Activated CD8-positive, alpha-beta T cell treated with anti-CD3 and anti-CD28 coated beads for 36 hours (primary cell): ENCODE measurements around the gene PERP. TPM values are rescaled to one million over a fixed set of nuclear protein-coding genes. Genes with fewer than 3 reads are reported as not detected.

Experiments
- ATAC-seq: fragments of 200-7000 bp; cut with Tn5 transposase; one replicate; pipeline ENCODE4 v1.10.0; 2021; ENCODE audit warnings: mild to moderate bottlenecking, moderate library complexity
- CTCF ChIA-PET: fragments of 350-600 bp; sonication (Branson Sonifier 250); formaldehyde crosslinking; loops from one replicate; lab custom pipeline; 2021; ENCODE audit warnings: antibody characterized with exemption; lab: Charles Lee
- POLR2A ChIA-PET: fragments of 350-600 bp; sonication (Branson Sonifier 250); formaldehyde crosslinking; loops from one replicate; lab custom pipeline; 2021; ENCODE audit warnings: antibody characterized with exemption; lab: Charles Lee
- DNase-seq: peaks from one replicate; pipeline ENCODE4 v3.0.0-alpha.2; 2020
- H3K27ac Mint-ChIP-seq: one replicate; pipeline ENCODE4 v1.8.0; 2021; ENCODE audit warnings: mild to moderate bottlenecking, mixed read lengths
- H3K27me3 Mint-ChIP-seq: one replicate; pipeline ENCODE4 v1.8.0; 2021; ENCODE audit warnings: mixed read lengths
- H3K36me3 Mint-ChIP-seq: one replicate; pipeline ENCODE4 v1.8.0; 2021; ENCODE audit warnings: low read depth, mixed read lengths
- H3K4me1 Mint-ChIP-seq: one replicate; pipeline ENCODE4 v1.8.0; 2021; ENCODE audit warnings: low read depth, mixed read lengths
- H3K4me3 Mint-ChIP-seq: one replicate; pipeline ENCODE4 v1.8.0; 2021; ENCODE audit warnings: mild to moderate bottlenecking, moderate library complexity, mixed read lengths
- H3K9me3 Mint-ChIP-seq: one replicate; pipeline ENCODE4 v1.8.0; 2021; ENCODE audit warnings: mixed read lengths
- CTCF ChIP-seq: fragments of 200-600 bp; IDR thresholded peaks from one replicate; pipeline ENCODE4 v1.8.0; 2022; ENCODE audit warnings: antibody characterized with exemption, mild to moderate bottlenecking
- intact Hi-C: fragments of 100-400 bp; cut with micrococcal nuclease; formaldehyde crosslinking; loops from one replicate; pipeline ENCODE4 v1.10.0; 2022
- total RNA-seq, 2 experiments: library from RNA; stranded (reverse); gene quantifications; one replicate each; pipeline ENCODE4 v1.2.3, GENCODE V29; 2021

The PERP gene
- total RNA-seq, 2 experiments from 2014 or later = 3.7 to 4.5 TPM

GRCh38 chr6:138093632-138094031 lies 13.6 kb downstream of the PERP start:
- POLR2A ChIA-PET = no interaction called here
- Mint-ChIP-seq H3K27ac (no peak overlapping the region), H3K36me3 (peaks cover 3% of the 10 kb centered on the region), H3K27me3 (peaks cover 14% of the 10 kb centered on the region), H3K9me3 (peaks cover 1% of the 10 kb centered on the region), H3K4me3 (no peak overlapping the region), H3K4me1 (no peaks in the 10 kb centered on the region)
- no peak for ATAC-seq
- CTCF ChIA-PET = no interaction called here
- intact Hi-C loops = no loop called here
- no peak for DNase-seq
- no peak for TF ChIP-seq CTCF

- ChIA-PET POLR2A (no interaction called here), CTCF (no interaction called here)
- Mint-ChIP-seq H3K4me1 (no peaks in the 10 kb centered on the region), H3K27ac (no peak overlapping the region), H3K9me3 (no peaks in the 10 kb centered on the region), H3K27me3 (peaks cover 14% of the 10 kb centered on the region), H3K36me3 (peaks cover 3% of the 10 kb centered on the region), H3K4me3 (no peak overlapping the region)
- ATAC-seq (no peak), DNase-seq (no peak)
- no peak for TF ChIP-seq CTCF
- intact Hi-C loops = no loop called here
Observed at GRCh38 chr6:138092686-138093085, 14.5 kb downstream of the PERP start.

- ChIA-PET POLR2A (no interaction called here), CTCF (interaction anchor here (1.2 to 1.5 kb wide), 2 partner anchors 10 to 11 kb away, joined by 3 to 4 read pairs; no protein-coding TSS in a partner anchor)
- Mint-ChIP-seq H3K27me3 (peaks cover 14% of the 10 kb centered on the region), H3K27ac (no peak overlapping the region), H3K4me3 (no peak overlapping the region), H3K36me3 (no peaks in the 10 kb centered on the region), H3K9me3 (no peaks in the 10 kb centered on the region), H3K4me1 (no peaks in the 10 kb centered on the region)
- ATAC-seq (no peak), DNase-seq (no peak)
- intact Hi-C loops = no loop called here
- TF ChIP-seq CTCF = no peak
Observed at GRCh38 chr6:138089325-138089724, 17.9 kb downstream of the PERP start.

GRCh38 chr6:138088326-138088762 lies 18.9 kb downstream of the PERP start:
- H3K27ac Mint-ChIP-seq = no peak overlapping the region
- no peak for ATAC-seq
- ChIA-PET POLR2A (no interaction called here), CTCF (no interaction called here)
- intact Hi-C loops = no loop called here
- H3K4me1 Mint-ChIP-seq = no peaks in the 10 kb centered on the region
- no peak for TF ChIP-seq CTCF
- peaks cover 14% of the 10 kb centered on the region for H3K27me3 Mint-ChIP-seq
- no peak for DNase-seq
- H3K4me3 Mint-ChIP-seq = no peak overlapping the region
- H3K9me3 Mint-ChIP-seq = no peaks in the 10 kb centered on the region
- no peaks in the 10 kb centered on the region for H3K36me3 Mint-ChIP-seq

- H3K4me1 Mint-ChIP-seq = no peaks in the 10 kb centered on the region
- no peaks in the 10 kb centered on the region for H3K9me3 Mint-ChIP-seq
- CTCF ChIA-PET = interaction anchor here (1.0 to 1.2 kb wide), 2 partner anchors 81 to 87 kb away, joined by 3 to 4 read pairs; no protein-coding TSS in a partner anchor
- H3K4me3 Mint-ChIP-seq = no peak overlapping the region
- H3K27ac Mint-ChIP-seq = no peak overlapping the region
- no peak for TF ChIP-seq CTCF
- no peak for DNase-seq
- no peaks in the 10 kb centered on the region for H3K36me3 Mint-ChIP-seq
- POLR2A ChIA-PET = no interaction called here
- no peak for ATAC-seq
- intact Hi-C loops = no loop called here
- peaks cover 14% of the 10 kb centered on the region for H3K27me3 Mint-ChIP-seq
Observed at GRCh38 chr6:138087593-138088325, 19.5 kb downstream of the PERP start.
